Panc1 (cell line): ENCODE data around the gene USP40.

ENCODE experiments used
- CTCF ChIP-seq: fragments of 450-650 bp; IDR thresholded peaks from 2 replicates; pipeline ENCODE4 v1.5.1; 2017; ENCODE audit warnings: mild to moderate bottlenecking
- POLR2AphosphoS5 ChIP-seq: IDR thresholded peaks from 2 replicates; pipeline ENCODE4 v1.6.1; 2012; ENCODE audit warnings: mild to moderate bottlenecking, low read depth, low read length, moderate library complexity
- REST ChIP-seq, 2 experiments: IDR thresholded peaks; 2 replicates each; pipeline ENCODE4 v1.6.1; 2011 to 2012; ENCODE audit warnings: low read depth in 2 of 2, control low read depth in 1 of 2, low read length in 1 of 2, mild to moderate bottlenecking in 1 of 2, moderate library complexity in 1 of 2; ENCODE audit not compliant: insufficient read depth in 1 of 2
- TCF7L2 ChIP-seq: IDR thresholded peaks from 2 replicates; pipeline ENCODE4 v1.6.1; 2011; ENCODE audit warnings: mild to moderate bottlenecking, low read depth, low read length, inconsistent platforms

GRCh38 chr2:233538741-233539140, 27.8 kb downstream of the USP40 start:
- TF ChIP-seq CTCF (no peak), POLR2AphosphoS5 (no peak), REST (IDR thresholded peaks at IDR 0.05; ENCODE audit: insufficient read depth in 1 of 2, low read depth in 2 of 2, low read length in 1 of 2) (no peak), TCF7L2 (no peak)
